GM12878 (cell line): Measurements from ENCODE around the gene KIF21A. TPM values are rescaled to one million over a fixed set of nuclear protein-coding genes. Genes with fewer than 3 reads are reported as not detected.

Source experiments
- ATAC-seq: fragments of 200-7000 bp; cut with Tn5 transposase; 3 replicates; pipeline ENCODE4 v1.9.1; 2020; ENCODE audit warnings: mild to moderate bottlenecking, moderate library complexity
- BruUV-seq: library from RNA; stranded (reverse); fragments of 400-500 nt; replicated peaks from 2 replicates; lab custom pipeline; 2021; lab: Mats Ljungman, UMichigan
- CTCF ChIA-PET: fragments of 300-600 bp; sonication (Branson Sonifier 250); formaldehyde crosslinking; extraction: SDS; loops from one replicate; lab custom pipeline; 2021; ENCODE audit warnings: inconsistent platforms; lab: Yijun Ruan, JAX
- POLR2A ChIA-PET: fragments of 350-600 bp; formaldehyde crosslinking; extraction: SDS; loops from one replicate; lab custom pipeline; 2021; ENCODE audit warnings: inconsistent platforms; lab: Charles Lee
- RAD21 ChIA-PET: fragments of 300-600 bp; sonication (Branson Sonifier 250); formaldehyde crosslinking; loops from one replicate; lab custom pipeline; 2023; ENCODE audit warnings: antibody characterized with exemption; ENCODE audit not compliant: unreplicated experiment; lab: Charles Lee
- SMC1A ChIA-PET: fragments of 300-600 bp; sonication (Branson Sonifier 250); formaldehyde crosslinking; loops from one replicate; lab custom pipeline; 2023; ENCODE audit not compliant: unreplicated experiment, uncharacterized antibody; lab: Charles Lee
- DNase-seq: peaks from one replicate; pipeline ENCODE4 v3.0.0-alpha.2; 2011; ENCODE audit warnings: low read depth, low spot score
- FAIRE-seq: peaks from 3 replicates; lab custom pipeline; 2011; peaks lifted over from hg19 to GRCh38; lab: Jason Lieb, UNC
- H2AFZ ChIP-seq: 2 replicates; pipeline ENCODE4 v1.6.0; 2011; ENCODE audit warnings: low read depth, low read length, control low read depth; ENCODE audit not compliant: control insufficient read depth
- H3K27ac ChIP-seq: 2 replicates; pipeline ENCODE4 v1.5.1; 2011; ENCODE audit warnings: control low read depth; ENCODE audit not compliant: control insufficient read depth, insufficient read depth
- H3K27me3 ChIP-seq, 2 experiments: replicated peaks in 1 of 2; 2 replicates each; pipeline versions ENCODE4 v1.6.0 to v1.6.1; 2011; ENCODE audit warnings: low read length in 1 of 2; ENCODE audit not compliant: control insufficient read depth in 2 of 2, insufficient read depth in 2 of 2
- H3K36me3 ChIP-seq, 2 experiments: 2 replicates each; pipeline ENCODE4 v1.5.1; 2011; ENCODE audit warnings: low read length in 1 of 2; ENCODE audit not compliant: control insufficient read depth in 2 of 2, insufficient read depth in 2 of 2
- H3K4me1 ChIP-seq: 2 replicates; pipeline ENCODE4 v1.6.1; 2011; ENCODE audit warnings: mild to moderate bottlenecking, low read length, moderate library complexity, mixed read lengths; ENCODE audit not compliant: control insufficient read depth, insufficient read depth
- H3K4me2 ChIP-seq: 2 replicates; pipeline ENCODE4 v1.6.0; 2011; ENCODE audit warnings: control low read depth; ENCODE audit not compliant: control insufficient read depth, insufficient read depth
- H3K4me3 ChIP-seq: fragments of 200-600 bp; sonication (generic); 2 replicates; pipeline ENCODE4 v1.5.1; 2016
- H3K79me2 ChIP-seq: 2 replicates; pipeline ENCODE4 v1.6.0; 2011; ENCODE audit warnings: low read length; ENCODE audit not compliant: control insufficient read depth, insufficient read depth
- H3K9ac ChIP-seq: 2 replicates; pipeline ENCODE4 v1.8.0; 2011; ENCODE audit warnings: low read length, control low read depth, mixed read lengths; ENCODE audit not compliant: control insufficient read depth, insufficient read depth
- H3K9me3 ChIP-seq: replicated peaks from 3 replicates; pipeline ENCODE4 v1.5.1; 2011; ENCODE audit warnings: mild to moderate bottlenecking, low read length; ENCODE audit not compliant: control insufficient read depth, insufficient read depth
- H4K20me1 ChIP-seq: 2 replicates; pipeline ENCODE4 v1.6.0; 2011; ENCODE audit not compliant: control insufficient read depth, insufficient read depth
- EZH2 ChIP-seq: IDR thresholded peaks from 2 replicates; pipeline ENCODE4 v1.6.1; 2012; ENCODE audit warnings: low read depth, mild to moderate bottlenecking, control low read depth, inconsistent platforms, low read length, borderline replicate concordance; ENCODE audit not compliant: control insufficient read depth
- FOS ChIP-seq: IDR thresholded peaks from 3 replicates; pipeline ENCODE4 v1.6.1; 2011; ENCODE audit warnings: borderline replicate concordance; ENCODE audit not compliant: insufficient read length; ENCODE audit errors: extremely low read depth
- KLF5 ChIP-seq: fragments of 450-650 bp; IDR thresholded peaks from 2 replicates; pipeline ENCODE4 v1.6.1; 2014; ENCODE audit warnings: mild to moderate bottlenecking; ENCODE audit not compliant: partially characterized antibody
- NFXL1 ChIP-seq: fragments of 450-650 bp; IDR thresholded peaks from 2 replicates; pipeline ENCODE4 v1.6.1; 2017; ENCODE audit warnings: antibody characterized with exemption, mild to moderate bottlenecking, borderline replicate concordance
- PKNOX1 ChIP-seq: fragments of 450-650 bp; IDR thresholded peaks from 2 replicates; pipeline ENCODE4 v1.6.1; 2016; ENCODE audit warnings: mild to moderate bottlenecking
- RAD51 ChIP-seq: fragments of 450-650 bp; IDR thresholded peaks from 2 replicates; pipeline ENCODE4 v1.6.1; 2016; ENCODE audit warnings: moderate library complexity, mild to moderate bottlenecking, inconsistent platforms
- RB1 ChIP-seq: fragments of 450-650 bp; formaldehyde crosslinking; IDR thresholded peaks from 2 replicates; pipeline ENCODE4 v1.6.1; 2017; ENCODE audit warnings: mild to moderate bottlenecking, borderline replicate concordance
- SIN3A ChIP-seq: IDR thresholded peaks from 2 replicates; pipeline ENCODE4 v1.6.1; 2012; ENCODE audit warnings: low read depth, low read length, improper control_type of control experiment
- SMAD5 ChIP-seq: IDR thresholded peaks from 2 replicates; pipeline ENCODE4 v1.6.1; 2016; ENCODE audit warnings: antibody characterized with exemption, low read depth
- SMC3 ChIP-seq: IDR thresholded peaks from 2 replicates; pipeline ENCODE4 v1.6.1; 2011; ENCODE audit warnings: low read length, improper control_type of control experiment, borderline replicate concordance
- SREBF2 ChIP-seq: IDR thresholded peaks from 2 replicates; pipeline ENCODE4 v1.6.1; 2012; ENCODE audit warnings: mild to moderate bottlenecking, low read length
- ZNF217 ChIP-seq: fragments of 450-650 bp; IDR thresholded peaks from 2 replicates; pipeline ENCODE4 v1.6.1; 2017; ENCODE audit warnings: antibody characterized with exemption, mild to moderate bottlenecking
- in situ Hi-C: fragments of 300-500 bp; cut with MboI; formaldehyde crosslinking; loops from 9 replicates; pipeline ENCODE4 v1.14.3; 2018; ENCODE audit warnings: mixed read lengths
- intact Hi-C: fragments of 100-400 bp; cut with micrococcal nuclease; formaldehyde crosslinking; loops from one replicate; pipeline ENCODE4 v1.14.2; 2022; ENCODE audit not compliant: unreplicated experiment
- polyA plus RNA-seq, 11 experiments: library from polyadenylated mRNA; depleted of rRNA in 4 of 11; unstranded in 6 of 11; stranded (reverse) in 5 of 11; fragments of >200 nt; fragmentation: Nextera tagmentation in 4 of 11; fragmentation: Illumina TruSeq in 1 of 11; extraction: Ambion mirVana in 4 of 11; extraction: Trizol in 1 of 11; gene quantifications; 1 replicate in 1 of 11; 2 replicates in 10 of 11; pipeline versions ENCODE4 v1.2.1 to v1.2.3, GENCODE V29; 2011 to 2016; ENCODE audit warnings: inconsistent platforms in 2 of 11, missing spikeins in 2 of 11, low read depth in 1 of 11
- total RNA-seq, 4 experiments: library from RNA; depleted of rRNA in 3 of 4; stranded (reverse); fragments of >200 nt in 3 of 4; fragmentation: Illumina TruSeq in 1 of 4; extraction: Trizol in 1 of 4; gene quantifications; 2 replicates each; pipeline versions ENCODE4 v1.2.1 to v1.2.3, GENCODE V29; 2013 to 2021

Gene KIF21A
- total and polyA plus RNA-seq, 10 of the 15 experiments (the other 5 are each of a cell fraction or from before 2014, with no cell fraction given) = 21.3 to 42.1 (median 24.5) TPM

DNA sequence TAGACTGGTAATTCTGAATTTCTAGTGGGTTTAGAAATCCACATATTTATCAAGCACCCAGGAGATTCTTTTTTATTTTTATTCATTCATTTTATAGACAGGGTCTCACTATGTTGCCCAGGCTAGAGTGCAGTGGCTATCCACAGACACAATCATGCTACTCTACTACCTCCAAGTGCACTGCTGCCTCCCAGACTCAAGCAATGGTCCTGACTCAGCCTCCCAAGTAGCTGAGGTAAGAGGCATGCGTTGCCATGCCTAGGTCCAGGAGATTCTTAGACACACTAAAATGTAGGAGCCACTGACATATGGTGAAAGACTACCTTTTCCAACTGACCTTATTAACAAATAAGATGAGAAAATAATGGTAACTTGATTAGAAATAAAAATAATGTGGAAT is 38.9 kb downstream of the KIF21A start (continued):
- no peak for TF ChIP-seq SMC3
- TF ChIP-seq EZH2 = no peak
- no peak for TF ChIP-seq PKNOX1
- no peak for TF ChIP-seq RAD51
- TF ChIP-seq SIN3A = no peak

GRCh38 chr12:39403376-39403775 is 39.5 kb downstream of the KIF21A start:
- RAD21 ChIA-PET = interaction anchor here (1.0 to 1.4 kb wide), 6 partner anchors 10 to 61 kb away, joined by 3 to 5 read pairs (median 4); no protein-coding TSS in a partner anchor
- no peaks in the 10 kb centered on the region for H3K27me3 ChIP-seq
- intact Hi-C loops = no loop called here

More at GRCh38 chr12:39403376-39403775, 39.5 kb downstream of the KIF21A start:
- no peak overlapping the region for H3K4me3 ChIP-seq
- CTCF ChIA-PET = interaction anchor here (0.9 to 1.4 kb wide), 8 partner anchors 17 to 80 kb away, joined by 3 to 4 read pairs (median 3); no protein-coding TSS in a partner anchor
- H3K9ac ChIP-seq = no peak overlapping the region
- H3K4me1 ChIP-seq = peaks cover 6% of the 10 kb centered on the region
- H3K9me3 ChIP-seq = no peaks in the 10 kb centered on the region
- POLR2A ChIA-PET = interaction anchor here (1.0 kb wide), 2 partner anchors 11 to 12 kb away, joined by 3 read pairs; no protein-coding TSS in a partner anchor
- TF ChIP-seq SMAD5 (no peak), SREBF2 (no peak), KLF5 (no peak), RB1 (no peak), NFXL1 (no peak), FOS (no peak), ZNF217 (no peak), RAD51 (no peak)
- no peaks in the 10 kb centered on the region for H4K20me1 ChIP-seq
- no TSS peak for BruUV-seq
- H2AFZ ChIP-seq = no peak overlapping the region
- in situ Hi-C loops = no loop called here
- no peaks in the 10 kb centered on the region; a peak in 1 of 4 replicates for H3K36me3 ChIP-seq
- SMC1A ChIA-PET = interaction anchor here (0.6 to 6.1 kb wide), 17 partner anchors 9 to 289 kb away, joined by 3 to 33 read pairs (median 4); partner anchors contain the start of genes ABCD2 and KIF21A
- no peak overlapping the region for H3K27ac ChIP-seq
- H3K79me2 ChIP-seq = peaks cover 14% of the 10 kb centered on the region
- DNase-seq (no peak), FAIRE-seq (no peak), ATAC-seq (no peak; the same call in 2 of the 3 replicates)
- H3K4me2 ChIP-seq = no peak overlapping the region
